Ascending aorta (tissue), 2 donors: ENCODE data around the gene SOCS1. TPM values are rescaled to one million over a fixed set of nuclear protein-coding genes. Genes with fewer than 3 reads are reported as not detected.
"Not testable (repeated sequence)": the region's sequence is repeated elsewhere in the genome, so short reads cannot be mapped to it uniquely, and the experiment has no call there.

Experiments
- DNase-seq, 2 donors: peaks; one replicate each; pipeline ENCODE4 v3.0.0-alpha.2; 2019; ENCODE audit warnings: low spot score in 2 of 2
- H3K27ac ChIP-seq, 2 donors: fragments of 200-600 bp; sonication (generic); one replicate each; pipeline ENCODE4 v1.5.1; 2016 to 2017; ENCODE audit warnings: mild to moderate bottlenecking in 1 of 2
- H3K27me3 ChIP-seq: fragments of 200-600 bp; sonication (generic); one replicate; pipeline ENCODE4 v1.5.1; 2017
- H3K36me3 ChIP-seq, 2 donors: fragments of 200-600 bp; sonication (generic); one replicate each; pipeline ENCODE4 v1.5.1; 2016
- H3K4me1 ChIP-seq, 2 donors: fragments of 200-600 bp; sonication (generic); one replicate each; pipeline ENCODE4 v1.5.1; 2016 to 2017; ENCODE audit warnings: mild to moderate bottlenecking in 1 of 2
- H3K4me3 ChIP-seq, 2 donors: fragments of 200-600 bp; sonication (generic); one replicate each; pipeline ENCODE4 v1.5.1; 2016 to 2017; ENCODE audit warnings: mild to moderate bottlenecking in 1 of 2
- H3K9me3 ChIP-seq, 2 donors: fragments of 200-600 bp; sonication (generic); one replicate each; pipeline ENCODE4 v1.5.1; 2016
- CTCF ChIP-seq, 3 experiments: fragments of 200-600 bp in 2 of 3; fragments of 450-650 bp in 1 of 3; sonication (generic) in 2 of 3; IDR thresholded peaks; one replicate each; pipeline ENCODE4 v1.5.1; 2016 to 2019; ENCODE audit warnings: antibody characterized with exemption in 3 of 3, mild to moderate bottlenecking in 1 of 3, moderate library complexity in 1 of 3
- intact Hi-C: fragments of 100-400 bp; cut with DNase I; formaldehyde crosslinking; loops from one replicate; pipeline ENCODE4 v1.15.1; 2023
- total RNA-seq: library from RNA; depleted of rRNA; stranded (reverse); fragments of >200 nt; gene quantifications from one replicate; pipeline ENCODE4 v1.1.0, GENCODE V29; 2016

Gene SOCS1
- total RNA-seq, 1 donor from 2014 or later: 1.8 TPM

DNA sequence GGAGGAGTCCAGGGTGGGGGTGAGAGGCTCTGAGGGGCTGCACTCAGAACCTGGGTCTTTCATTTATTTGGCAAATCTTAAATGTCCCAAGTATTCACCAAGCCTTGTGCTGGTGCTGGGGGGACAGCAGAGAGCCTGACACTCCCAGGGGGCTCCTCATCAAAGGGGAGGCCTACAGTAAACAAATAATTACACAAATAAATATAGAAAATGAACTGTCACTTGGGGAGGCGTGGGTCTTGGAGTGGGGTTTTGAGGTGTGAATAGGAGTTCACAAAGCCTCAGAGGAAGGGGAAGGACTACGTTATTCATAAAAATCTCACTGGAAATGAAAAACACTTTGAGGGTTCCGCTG is 40.3 kb upstream of the SOCS1 start:
- DNase-seq: no peak
- Histone ChIP-seq H3K27me3 (no peaks in the 10 kb centered on the region), H3K27ac (no peak overlapping the region), H3K36me3 (no peaks in the 10 kb centered on the region), H3K4me3 (no peak overlapping the region), H3K9me3 (no peaks in the 10 kb centered on the region), H3K4me1 (peaks cover 0 to 11% of the 10 kb centered on the region in 2 donors)
- intact Hi-C loops: loop anchor here (2.0 kb wide), 1 partner anchor 324 kb away; no protein-coding TSS in a partner anchor
- no peak for TF ChIP-seq CTCF (IDR thresholded peaks at IDR 0.05)

GRCh38 chr16:11295672-11296071 is 39.7 kb upstream of the SOCS1 start:
- DNase-seq: no peak
- Histone ChIP-seq H3K36me3 (no peaks in the 10 kb centered on the region), H3K27me3 (no peaks in the 10 kb centered on the region), H3K4me1 (peaks cover 0 to 11% of the 10 kb centered on the region in 2 donors), H3K4me3 (no peak overlapping the region), H3K9me3 (no peaks in the 10 kb centered on the region), H3K27ac (no peak overlapping the region)
- TF ChIP-seq CTCF (IDR thresholded peaks at IDR 0.05): no peak
- intact Hi-C loops: loop anchor here (2.0 kb wide), 1 partner anchor 323 kb away; no protein-coding TSS in a partner anchor

- H3K9me3 ChIP-seq: no peaks in the 10 kb centered on the region
- H3K4me1 ChIP-seq: peaks cover 0 to 4% of the 10 kb centered on the region in 2 donors
- H3K4me3 ChIP-seq: no peak overlapping the region
- no peaks in the 10 kb centered on the region for H3K36me3 ChIP-seq
- DNase-seq: no peak
- intact Hi-C loops: no loop called here
- no peak for TF ChIP-seq CTCF (IDR thresholded peaks at IDR 0.05)
- H3K27ac ChIP-seq: no peak overlapping the region
- H3K27me3 ChIP-seq: no peaks in the 10 kb centered on the region
Observed at GRCh38 chr16:11292076-11292748, 36.2 kb upstream of the SOCS1 start.

DNA sequence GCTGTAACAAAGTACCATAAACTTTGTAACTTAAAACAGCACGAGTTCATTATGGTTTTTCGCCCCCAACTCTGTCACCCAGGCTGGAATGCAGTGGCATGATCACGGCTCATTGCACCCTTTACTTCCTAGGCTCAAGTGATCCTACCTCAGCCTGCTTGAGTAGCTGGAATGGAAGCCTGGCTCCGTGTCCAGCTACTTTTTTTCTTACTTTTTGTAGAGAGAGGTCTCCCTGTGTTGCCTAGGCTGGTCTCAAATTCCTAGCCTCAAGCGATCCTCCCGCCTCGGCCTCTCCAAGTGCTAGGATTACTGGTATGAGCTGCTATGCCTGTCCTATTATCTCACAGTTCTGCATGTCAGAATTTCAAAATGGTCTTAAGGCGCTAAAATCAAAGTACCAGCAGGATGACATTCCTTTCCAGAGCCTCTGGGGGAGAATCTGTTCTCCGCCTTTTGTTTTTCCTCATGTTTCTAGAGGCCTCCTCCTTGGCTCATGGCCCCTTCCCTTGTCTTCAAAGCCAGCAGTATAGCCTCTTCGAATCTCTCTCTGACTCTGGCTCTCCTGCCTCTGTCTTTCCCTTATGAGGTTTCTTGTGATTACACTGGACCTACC is 35.2 kb upstream of the SOCS1 start:
- no peak for TF ChIP-seq CTCF (IDR thresholded peaks at IDR 0.05)
- no peak overlapping the region for H3K4me3 ChIP-seq
- H3K27me3 ChIP-seq: no peaks in the 10 kb centered on the region
- no peak for DNase-seq
- H3K27ac ChIP-seq: no peak overlapping the region
- intact Hi-C loops: no loop called here
- H3K4me1 ChIP-seq: no peaks in the 10 kb centered on the region
- no peaks in the 10 kb centered on the region for H3K9me3 ChIP-seq
- H3K36me3 ChIP-seq: no peaks in the 10 kb centered on the region

- H3K4me3 ChIP-seq: no peak overlapping the region
- H3K36me3 ChIP-seq: no peaks in the 10 kb centered on the region
- H3K9me3 ChIP-seq: no peaks in the 10 kb centered on the region
- TF ChIP-seq CTCF (IDR thresholded peaks at IDR 0.05): no peak
- intact Hi-C loops: no loop called here
- no peak overlapping the region for H3K27ac ChIP-seq
- H3K4me1 ChIP-seq: no peaks in the 10 kb centered on the region
- no peak for DNase-seq
- H3K27me3 ChIP-seq: no peaks in the 10 kb centered on the region
Observed at GRCh38 chr16:11290102-11290893, 34.3 kb upstream of the SOCS1 start.

- DNase-seq, H3K27ac ChIP-seq, H3K36me3 ChIP-seq, H3K4me1 ChIP-seq, H3K9me3 ChIP-seq, H3K4me3 ChIP-seq, intact Hi-C loops, H3K27me3 ChIP-seq: not testable (repeated sequence)
Observed at GRCh38 chr16:11289696-11290095, 33.7 kb upstream of the SOCS1 start.
